ENCODE measurements around the gene RCAN1. TPM values are rescaled to one million over a fixed set of nuclear protein-coding genes. Genes with fewer than 3 reads are reported as not detected.

Gene RCAN1
- total and polyA plus RNA-seq, 2 of the 4 experiments (the other 2 are of a cell fraction): 53.5 to 175 TPM

GRCh38 chr21:34513129-34513675 lies 101.7 kb downstream of the RCAN1 start:
- Histone ChIP-seq H4K91ac (ENCODE audit: insufficient read depth, low read depth, low read length) (no peak overlapping the region), H2BK5ac (ENCODE audit: low read depth, low read length, poor library complexity, severe bottlenecking) (no peak overlapping the region), H2BK15ac (ENCODE audit: low read depth, low read length) (no peak overlapping the region), H3K23ac (ENCODE audit: low read depth, low read length) (no peak overlapping the region), H3K18ac (ENCODE audit: low read depth, low read length) (no peak overlapping the region), H3K56ac (ENCODE audit: extremely low read depth, insufficient read depth, low read length) (no peak overlapping the region), H3K4ac (ENCODE audit: low read depth, low read length) (no peak overlapping the region), H3K27ac (ENCODE audit: insufficient read depth, low read length) (no peak overlapping the region), H3K9ac (ENCODE audit: low read depth, low read length) (no peak overlapping the region), H2BK120ac (ENCODE audit: low read depth, low read length) (no peak overlapping the region), H3K4me2 (ENCODE audit: low read depth, low read length) (no peak overlapping the region; the same call in 1 of the 2 replicates), H3K9me1 (ENCODE audit: insufficient read depth, low read length) (peaks cover 13% of the 10 kb centered on the region; the same call in 1 of the 2 replicates), H3K36me3 (ENCODE audit: control insufficient read depth, insufficient read depth, low read length) (peaks cover 15% of the 10 kb centered on the region), H3K79me1 (ENCODE audit: low read depth in 1 of 2, low read length in 2 of 2) (peaks cover 5 to 15% of the 10 kb centered on the region in 2 experiments; a peak in 2 of 4 replicates), H3K14ac (replicated peaks; ENCODE audit: low read depth, low read length) (no peak overlapping the region), H4K8ac (ENCODE audit: low read depth in 2 of 2, low read length in 2 of 2) (no peak overlapping the region), H2AK9ac (replicated peaks; ENCODE audit: low read depth, low read length, poor library complexity) (no peak overlapping the region), H3K4me1 (ENCODE audit: control insufficient read depth, insufficient read depth, low read length) (peaks cover 3% of the 10 kb centered on the region), H3K9me3 (ENCODE audit: control insufficient read depth, insufficient read depth, low read length) (no peaks in the 10 kb centered on the region), H4K5ac (ENCODE audit: low read depth, low read length) (no peak overlapping the region), H3K4me3 (ENCODE audit: insufficient read depth, low read depth, low read length) (no peak overlapping the region), H2BK20ac (ENCODE audit: low read depth, low read length) (no peak overlapping the region), H3K27me3 (ENCODE audit: control insufficient read depth, insufficient read depth, low read length) (no peaks in the 10 kb centered on the region), H2AFZ (replicated peaks; ENCODE audit: low read length, poor library complexity) (no peak overlapping the region), H2AK5ac (ENCODE audit: low read depth, low read length) (no peak overlapping the region), H4K20me1 (ENCODE audit: insufficient read depth, low read length) (peaks cover 15% of the 10 kb centered on the region)
- ATAC-seq (ENCODE audit: low read depth) (no peak), DNase-seq (no peak)
- dilution Hi-C loops (cut with HindIII; ENCODE audit: low sequenced_read_pairs, unreplicated experiment): no loop called here
- BruUV-seq (replicated peaks): no TSS peak
- in situ Hi-C loops (cut with MboI; ENCODE audit: low sequenced_read_pairs): no loop called here
- intact Hi-C loops (cut with micrococcal nuclease): no loop called here
- no CpG with 5 or more reads among the region's 2 CpGs for whole genome bisulfite sequencing, 2 experiments (ENCODE audit: extremely low coverage in 2 of 2, insufficient read length in 1 of 2)
- TF ChIP-seq MXI1 (IDR thresholded peaks at IDR 0.05; ENCODE audit: borderline replicate concordance, low read depth, low read length): no peak
- TF ChIP-seq RCOR1 (IDR thresholded peaks at IDR 0.05; ENCODE audit: insufficient replicate concordance, low read length): no peak
- TF ChIP-seq CEBPB (IDR thresholded peaks at IDR 0.05; ENCODE audit: low read depth, low read length): peak; percentile 75
- no peak for TF ChIP-seq MAFK (IDR thresholded peaks at IDR 0.05; ENCODE audit: low read depth, low read length)
- no peak for TF ChIP-seq BHLHE40 (IDR thresholded peaks at IDR 0.05; ENCODE audit: low read depth, low read length)
- ChIA-PET POLR2A (ENCODE audit: unreplicated experiment) (interaction anchor here (3.3 kb wide), 1 partner anchor 13 kb away, joined by 12 read pairs; no protein-coding TSS in a partner anchor), CTCF (interaction anchor here (1.6 kb wide), 1 partner anchor 70 kb away, joined by 3 read pairs; no protein-coding TSS in a partner anchor)

Data from IMR-90 (cell line).